Transverse colon (tissue), 4 donors: Measurements from ENCODE around the gene BTG4. TPM values are rescaled to one million over a fixed set of nuclear protein-coding genes. Genes with fewer than 3 reads are reported as not detected.

Experiments
- DNase-seq: peaks from one replicate; pipeline ENCODE4 v3.0.0-alpha.2; 2019
- H3K27ac ChIP-seq, 4 donors: fragments of 200-600 bp; sonication (generic); 2 replicates each; pipeline ENCODE4 v1.5.1; 2016 to 2018; ENCODE audit warnings: inconsistent platforms in 4 of 4
- H3K27me3 ChIP-seq: fragments of 200-600 bp; sonication (generic); 2 replicates; pipeline ENCODE4 v1.5.1; 2017; ENCODE audit warnings: inconsistent platforms
- H3K36me3 ChIP-seq, 4 donors: fragments of 200-600 bp; sonication (generic); 2 replicates each; pipeline ENCODE4 v1.5.1; 2017 to 2019; ENCODE audit warnings: inconsistent platforms in 4 of 4
- H3K4me1 ChIP-seq, 4 donors: fragments of 200-600 bp; sonication (generic); 2 replicates each; pipeline ENCODE4 v1.5.1; 2017 to 2020; ENCODE audit warnings: inconsistent platforms in 4 of 4
- H3K4me3 ChIP-seq, 4 donors: fragments of 200-600 bp; sonication (generic); 1 replicate in 1 of 4; 2 replicates in 3 of 4; pipeline versions ENCODE4 v1.5.1 to v1.6.1; 2017 to 2019; ENCODE audit warnings: inconsistent platforms in 4 of 4
- H3K9me3 ChIP-seq, 2 donors: fragments of 200-600 bp; sonication (generic); 2 replicates each; pipeline ENCODE4 v1.5.1; 2017 to 2019; ENCODE audit warnings: inconsistent platforms in 2 of 2
- EP300 ChIP-seq: sonication (generic); formaldehyde crosslinking; IDR thresholded peaks from one replicate; pipeline ENCODE4 v1.6.1; 2017; ENCODE audit warnings: antibody characterized with exemption, low read depth
- POLR2A ChIP-seq: fragments of 450-650 bp; IDR thresholded peaks from one replicate; pipeline ENCODE4 v1.6.1; 2016; ENCODE audit warnings: antibody characterized with exemption, mild to moderate bottlenecking, moderate library complexity
- POLR2AphosphoS5 ChIP-seq, 3 donors: sonication (generic); formaldehyde crosslinking; IDR thresholded peaks; one replicate each; pipeline ENCODE4 v1.6.1; 2016; ENCODE audit warnings: antibody characterized with exemption in 3 of 3
- WGBS, 2 donors: methylation state at CpG; one replicate each; pipeline ENCODE4 v1.1.5; 2018; ENCODE audit warnings: low coverage in 1 of 2; 5-methylcytosine and 5-hydroxymethylcytosine counted together
- in situ Hi-C, 4 donors: fragments of 200-750 bp; cut with MboI; loops; one replicate each; pipeline versions ENCODE4 v1.15.0 to v1.15.1; 2017; ENCODE audit warnings: low sequenced_read_pairs in 3 of 4, low pct_ligation_motif_present in 1 of 4, low pct_unique_long_range_greater_than_20kb in 1 of 4
- intact Hi-C: fragments of 100-400 bp; cut with DNase I; formaldehyde crosslinking; loops from one replicate; pipeline ENCODE4 v1.15.1; 2023; ENCODE audit warnings: low total_unique reads
- total RNA-seq, 4 donors: library from RNA; depleted of rRNA; stranded (reverse); fragments of >200 nt; gene quantifications; one replicate each; pipeline ENCODE4 v1.1.0, GENCODE V29; 2016
- TF ChIP-seq, protein P1 (sequence below), 5 experiments: fragments of 200-600 bp in 3 of 5; fragments of 450-650 bp in 2 of 5; sonication (generic) in 3 of 5; IDR thresholded peaks; 1 replicate in 2 of 5; 2 replicates in 3 of 5; pipeline ENCODE4 v1.5.1; 2016 to 2017; ENCODE audit warnings: antibody characterized with exemption in 5 of 5, inconsistent platforms in 3 of 5, mild to moderate bottlenecking in 2 of 5, moderate library complexity in 1 of 5

Gene BTG4
- total RNA-seq, 4 donors from 2014 or later = not detected

DNA sequence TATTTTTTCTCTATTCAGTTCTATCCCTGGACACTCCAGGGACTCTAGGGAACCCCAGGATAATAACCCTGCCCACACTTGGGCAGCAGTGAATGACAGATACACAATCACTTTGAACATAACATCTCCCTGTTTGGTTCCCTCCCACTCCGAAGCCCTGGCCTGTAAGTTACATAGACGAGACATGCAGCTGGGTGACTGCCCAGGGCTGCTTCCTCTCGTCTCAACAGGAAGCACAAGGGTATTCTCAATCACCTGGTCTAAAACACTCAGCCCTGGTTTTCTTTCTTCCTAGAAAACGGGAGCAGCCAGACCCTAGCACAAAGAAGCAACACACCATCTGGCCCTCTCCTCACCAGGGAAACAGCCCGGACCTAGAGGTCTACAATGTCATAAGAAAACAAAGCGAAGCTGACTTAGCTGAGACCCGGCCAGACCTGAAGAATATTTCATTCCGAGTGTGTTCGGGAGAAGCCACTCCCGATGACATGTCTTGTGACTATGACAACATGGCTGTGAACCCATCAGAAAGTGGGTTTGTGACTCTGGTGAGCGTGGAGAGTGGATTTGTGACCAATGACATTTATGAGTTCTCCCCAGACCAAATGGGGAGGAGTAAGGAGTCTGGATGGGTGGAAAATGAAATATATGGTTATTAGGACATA is 47.7 kb upstream of the BTG4 start:
- intact Hi-C loops = loop anchor here (10.0 kb wide), 1 partner anchor 285 kb away; no protein-coding TSS in a partner anchor
- no peak overlapping the region for H3K4me3 ChIP-seq
- H3K27me3 ChIP-seq = no peaks in the 10 kb centered on the region
- no peak for DNase-seq
- H3K27ac ChIP-seq = peak overlapping the region in 1 of 4 donors; percentile 25
- H3K9me3 ChIP-seq = no peaks in the 10 kb centered on the region
- TF ChIP-seq POLR2AphosphoS5 (IDR thresholded peaks at IDR 0.05) = no peak
- no peak for TF ChIP-seq POLR2A
- TF ChIP-seq EP300 = no peak
- TF ChIP-seq, protein P1, sequence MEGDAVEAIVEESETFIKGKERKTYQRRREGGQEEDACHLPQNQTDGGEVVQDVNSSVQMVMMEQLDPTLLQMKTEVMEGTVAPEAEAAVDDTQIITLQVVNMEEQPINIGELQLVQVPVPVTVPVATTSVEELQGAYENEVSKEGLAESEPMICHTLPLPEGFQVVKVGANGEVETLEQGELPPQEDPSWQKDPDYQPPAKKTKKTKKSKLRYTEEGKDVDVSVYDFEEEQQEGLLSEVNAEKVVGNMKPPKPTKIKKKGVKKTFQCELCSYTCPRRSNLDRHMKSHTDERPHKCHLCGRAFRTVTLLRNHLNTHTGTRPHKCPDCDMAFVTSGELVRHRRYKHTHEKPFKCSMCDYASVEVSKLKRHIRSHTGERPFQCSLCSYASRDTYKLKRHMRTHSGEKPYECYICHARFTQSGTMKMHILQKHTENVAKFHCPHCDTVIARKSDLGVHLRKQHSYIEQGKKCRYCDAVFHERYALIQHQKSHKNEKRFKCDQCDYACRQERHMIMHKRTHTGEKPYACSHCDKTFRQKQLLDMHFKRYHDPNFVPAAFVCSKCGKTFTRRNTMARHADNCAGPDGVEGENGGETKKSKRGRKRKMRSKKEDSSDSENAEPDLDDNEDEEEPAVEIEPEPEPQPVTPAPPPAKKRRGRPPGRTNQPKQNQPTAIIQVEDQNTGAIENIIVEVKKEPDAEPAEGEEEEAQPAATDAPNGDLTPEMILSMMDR (IDR thresholded peaks at IDR 0.05) = no peak
- 58 to 83% methylated on average over 5 to 11 of the region's 11 CpGs for WGBS, 2 donors
- in situ Hi-C loops = no loop called here
- H3K36me3 ChIP-seq = no peaks in the 10 kb centered on the region
- H3K4me1 ChIP-seq = peaks cover 0 to 3% (median 1%) of the 10 kb centered on the region in 4 donors

DNA sequence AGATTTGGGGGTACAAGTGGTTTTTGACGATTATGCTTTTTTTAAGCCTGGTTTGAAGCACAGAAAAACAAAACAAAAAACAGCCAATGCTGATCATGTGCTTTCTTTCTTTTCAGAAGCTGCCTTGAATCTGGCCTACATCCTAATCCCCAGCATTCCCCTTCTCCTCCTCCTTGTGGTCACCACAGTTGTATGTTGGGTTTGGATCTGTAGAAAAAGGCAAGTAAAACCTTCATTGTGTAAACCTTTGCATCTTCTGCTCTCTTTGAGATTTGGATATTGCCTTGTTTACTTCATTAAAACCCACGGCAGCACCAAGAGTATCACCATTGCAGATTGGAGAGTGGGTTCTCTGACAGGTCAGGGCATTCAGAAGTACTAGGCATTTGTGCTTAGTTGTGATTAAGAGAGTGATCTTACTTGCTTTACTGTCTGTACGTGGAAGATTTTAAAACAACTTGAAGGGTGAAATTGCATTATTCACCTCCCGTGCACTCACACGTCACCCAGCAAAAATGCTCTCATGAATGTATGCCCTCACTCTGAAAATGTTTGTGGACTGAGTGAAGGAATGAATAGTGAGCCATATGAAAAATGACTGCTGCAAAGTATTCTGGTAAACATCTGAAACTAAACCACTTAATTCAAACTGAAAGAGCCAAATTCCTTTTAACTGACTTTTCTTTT is 45.4 kb upstream of the BTG4 start:
- Histone ChIP-seq H3K4me3 (no peak overlapping the region), H3K27me3 (no peaks in the 10 kb centered on the region), H3K27ac (peak overlapping the region; percentile 58 to 77 (median 66)), H3K36me3 (no peaks in the 10 kb centered on the region), H3K9me3 (no peaks in the 10 kb centered on the region), H3K4me1 (peaks cover 0 to 3% (median 1%) of the 10 kb centered on the region in 4 donors)
- no peak for DNase-seq
- WGBS, 2 donors = 49 to 70% methylated on average over 5 of the region's 5 CpGs
- in situ Hi-C loops (no loop called here), intact Hi-C loops (no loop called here)
- peak; percentile 39 to 49 (median 44) for TF ChIP-seq POLR2AphosphoS5 (IDR thresholded peaks at IDR 0.05)
- TF ChIP-seq, protein P1 (IDR thresholded peaks at IDR 0.05) = no peak

DNA sequence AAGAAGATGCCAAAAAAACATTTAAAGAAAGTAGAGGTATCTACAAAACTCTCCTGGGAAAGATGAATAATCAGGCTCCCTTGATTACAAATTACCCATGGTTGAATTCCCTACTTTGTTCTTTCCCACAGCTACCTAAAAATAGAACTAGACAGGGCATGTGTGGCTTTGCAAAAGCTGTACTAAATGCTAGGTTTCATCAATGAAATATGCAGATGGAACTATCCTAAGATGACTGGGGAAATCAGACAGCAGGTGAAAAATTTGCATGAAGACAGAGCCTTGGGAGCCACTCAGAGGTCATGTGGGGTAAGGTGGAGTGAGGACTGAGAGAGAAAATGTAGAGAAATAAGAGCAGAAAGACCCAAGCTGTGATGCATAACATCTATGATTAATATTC is 43.1 kb upstream of the BTG4 start:
- no peaks in the 10 kb centered on the region for H3K36me3 ChIP-seq
- TF ChIP-seq EP300 (no peak), POLR2A (no peak), POLR2AphosphoS5 (IDR thresholded peaks at IDR 0.05) (no peak)
- TF ChIP-seq, protein P1 (IDR thresholded peaks at IDR 0.05) = no peak
- no peaks in the 10 kb centered on the region for H3K9me3 ChIP-seq
- no peak overlapping the region for H3K4me3 ChIP-seq
- no peak overlapping the region for H3K27ac ChIP-seq
- H3K27me3 ChIP-seq = no peaks in the 10 kb centered on the region
- intact Hi-C loops (no loop called here), in situ Hi-C loops (no loop called here)
- peaks cover 0 to 3% (median 1%) of the 10 kb centered on the region in 4 donors for H3K4me1 ChIP-seq
- no peak for DNase-seq

DNA sequence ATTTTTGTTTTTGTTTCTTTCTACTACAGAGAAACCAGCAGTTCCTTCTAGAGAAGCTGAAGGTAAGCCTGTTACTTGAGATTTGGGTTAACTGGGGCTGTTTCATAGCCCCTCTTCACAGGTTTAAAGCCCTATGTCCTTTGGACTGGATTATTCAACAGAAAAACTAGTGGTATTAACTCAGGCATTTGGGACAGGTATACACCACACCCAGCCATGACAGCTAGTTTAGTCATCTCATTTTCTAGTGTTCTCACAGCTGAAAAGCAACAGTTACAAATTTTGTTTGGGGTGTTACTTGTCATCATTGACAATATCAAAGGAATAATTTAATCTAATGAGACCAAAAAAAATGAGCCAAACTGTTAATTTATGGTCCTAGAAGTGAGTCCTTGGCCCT is 42.3 kb upstream of the BTG4 start:
- in situ Hi-C loops (no loop called here), intact Hi-C loops (no loop called here)
- no peaks in the 10 kb centered on the region for H3K36me3 ChIP-seq
- no peak overlapping the region for H3K27ac ChIP-seq
- TF ChIP-seq, protein P1 (IDR thresholded peaks at IDR 0.05) = no peak
- no peak for TF ChIP-seq POLR2A
- no peak for TF ChIP-seq EP300
- no peak for TF ChIP-seq POLR2AphosphoS5 (IDR thresholded peaks at IDR 0.05)
- DNase-seq = no peak
- H3K27me3 ChIP-seq = no peaks in the 10 kb centered on the region
- H3K9me3 ChIP-seq = no peaks in the 10 kb centered on the region
- H3K4me1 ChIP-seq = peaks cover 0 to 3% (median 1%) of the 10 kb centered on the region in 4 donors
- H3K4me3 ChIP-seq = no peak overlapping the region
